Activated effector memory CD4-positive, alpha-beta T cell treated with Interleukin-2 at 50 U/mL for 16 hours (primary cell): ENCODE data around the gene BTBD9.

Experiments
- DNase-seq: peaks from one replicate; pipeline ENCODE4 v3.0.0-alpha.2; 2020

Gene BTBD9

DNA sequence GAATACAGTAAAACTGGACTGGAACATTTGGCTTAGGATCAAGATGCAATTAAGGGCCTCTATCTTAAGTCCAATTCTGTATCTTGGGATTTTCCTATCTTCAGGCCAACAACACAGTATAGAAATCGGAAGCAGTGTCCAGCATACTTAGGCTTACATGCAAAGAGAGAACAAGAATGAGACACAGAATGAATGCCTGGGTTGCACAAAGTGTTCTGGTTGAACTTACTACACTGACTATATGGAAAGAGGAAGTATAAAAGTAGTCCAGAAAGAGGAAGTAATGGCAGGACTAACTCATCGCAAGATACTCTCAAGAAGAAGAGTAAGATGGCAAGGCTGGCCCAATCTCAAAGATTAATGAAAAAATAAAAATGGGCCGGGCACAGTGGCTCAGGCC is 87.6 kb downstream of the BTBD9 start:
- DNase-seq, result no peak

- DNase-seq, result no peak
These were observed 89.9 kb downstream of the BTBD9 start for GRCh38 chr6:38549795-38550194.

- no peak for DNase-seq
These were observed 90.5 kb downstream of the BTBD9 start for GRCh38 chr6:38549180-38549579.

DNA sequence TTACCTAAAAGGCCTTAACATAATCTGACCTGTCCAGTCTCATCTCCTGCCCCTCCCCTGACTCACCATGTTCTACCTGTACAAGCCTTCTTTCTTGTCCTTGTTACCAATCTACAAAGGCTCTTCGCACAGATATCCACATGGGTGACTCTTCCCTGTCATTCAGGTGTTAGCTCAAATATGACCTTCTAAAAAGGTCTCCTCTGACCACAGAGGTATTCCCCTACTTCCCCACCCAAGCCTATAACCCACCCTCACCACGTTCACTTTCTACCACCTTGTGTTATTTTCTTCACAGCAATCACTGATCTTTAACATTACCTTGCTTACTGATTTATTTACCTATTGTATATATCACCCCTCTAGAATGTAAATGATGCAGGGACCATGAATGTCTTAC is 96.7 kb downstream of the BTBD9 start:
- DNase-seq, result no peak

DNA sequence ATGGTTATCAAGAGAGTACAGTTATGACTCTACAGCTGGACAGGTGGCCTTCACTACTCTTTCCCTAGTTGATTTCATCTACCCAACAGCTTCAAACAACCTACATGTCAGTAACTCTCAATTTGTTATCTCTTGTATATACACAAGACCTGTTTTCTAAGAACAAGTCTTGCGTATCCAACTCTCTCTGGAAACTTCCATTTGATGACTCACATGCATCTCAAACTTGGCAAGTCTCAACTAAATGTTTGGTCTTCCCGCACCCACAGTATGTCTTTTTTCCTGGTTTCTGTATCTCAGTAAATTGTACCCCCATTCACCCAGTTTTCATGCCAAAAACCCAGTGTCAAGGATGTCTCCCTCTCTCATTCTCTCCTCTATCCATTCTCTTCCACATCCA is 97.7 kb downstream of the BTBD9 start:
- DNase-seq, result no peak

- DNase-seq, result no peak
These were observed 106.7 kb downstream of the BTBD9 start for GRCh38 chr6:38533064-38533463.

GRCh38 chr6:38531134-38531533 is 108.6 kb downstream of the BTBD9 start:
- DNase-seq, result no peak

GRCh38 chr6:38528196-38528965 is 111.3 kb downstream of the BTBD9 start:
- no peak for DNase-seq

GRCh38 chr6:38527371-38527770 is 112.4 kb downstream of the BTBD9 start:
- DNase-seq, result no peak

DNA sequence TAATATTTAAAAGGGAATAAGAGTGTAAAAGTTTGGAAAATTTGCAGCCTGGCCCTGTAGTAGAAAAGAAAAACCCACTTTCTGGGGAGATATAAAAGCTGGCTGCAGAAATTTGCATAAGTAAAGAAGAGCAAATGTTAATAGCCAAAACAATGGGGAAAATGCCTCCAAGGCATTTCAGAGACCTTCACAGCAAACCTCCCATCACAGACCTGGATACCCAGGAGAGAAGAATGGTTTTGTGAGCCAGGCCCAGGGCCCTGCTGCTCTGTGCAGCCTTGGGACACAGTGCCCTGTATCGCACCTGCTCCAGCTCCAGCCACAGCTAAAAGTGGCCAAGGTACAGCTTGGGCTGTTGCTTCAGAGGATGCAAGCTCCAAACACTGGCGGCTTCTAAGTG is 113.8 kb downstream of the BTBD9 start:
- DNase-seq, result no peak

DNA sequence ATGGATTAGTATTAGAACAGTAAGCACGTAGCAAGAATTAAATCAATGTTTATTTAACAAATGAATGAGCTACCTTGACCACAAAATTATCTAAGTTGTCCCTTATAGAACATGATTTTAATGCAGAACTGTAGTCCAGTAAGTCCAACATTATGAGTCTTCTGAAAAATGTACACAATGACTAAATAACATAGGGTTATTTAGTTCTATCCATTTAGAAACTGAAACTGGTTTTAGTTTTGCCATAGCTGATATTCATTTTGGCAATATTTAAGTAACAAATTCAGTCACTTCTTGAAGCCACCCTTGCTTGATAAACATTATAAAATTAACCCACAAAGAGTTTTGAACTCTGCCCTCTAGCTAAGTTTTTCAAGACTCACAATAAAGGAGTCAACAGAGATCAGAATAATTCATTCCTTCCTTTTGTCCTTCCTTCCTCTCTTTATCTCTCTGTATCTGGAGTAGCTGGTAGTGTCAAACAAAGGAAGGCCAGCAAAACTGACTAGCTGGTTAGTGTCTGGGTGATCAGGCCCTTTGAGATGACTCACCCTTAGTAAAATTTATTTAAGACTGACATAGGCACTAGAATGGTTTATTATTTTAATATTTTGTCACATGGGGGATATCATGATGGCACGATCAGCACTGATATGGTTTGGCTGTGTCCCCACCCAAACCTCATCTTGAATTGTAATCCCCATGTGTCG is 115.1 kb downstream of the BTBD9 start:
- no peak for DNase-seq

DNA sequence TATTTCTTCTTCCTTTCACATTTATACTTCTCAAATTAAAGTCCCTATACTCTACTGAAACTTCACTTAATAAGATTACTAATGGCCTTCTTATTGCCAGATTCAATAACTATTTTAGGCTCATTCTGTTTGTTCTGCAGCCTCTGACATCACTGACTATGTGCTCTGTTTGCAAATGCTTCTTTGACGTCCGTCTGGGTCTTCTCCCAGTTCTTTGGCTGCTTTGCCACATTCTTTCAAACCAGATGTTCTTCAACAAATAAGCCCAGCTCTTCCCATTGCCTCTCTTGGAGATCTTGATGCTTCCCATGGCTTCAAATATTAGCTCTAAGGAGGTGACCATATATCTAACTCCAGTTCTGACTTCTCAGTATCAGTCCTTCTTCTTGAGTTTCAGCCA is 117.4 kb downstream of the BTBD9 start:
- no peak for DNase-seq

DNA sequence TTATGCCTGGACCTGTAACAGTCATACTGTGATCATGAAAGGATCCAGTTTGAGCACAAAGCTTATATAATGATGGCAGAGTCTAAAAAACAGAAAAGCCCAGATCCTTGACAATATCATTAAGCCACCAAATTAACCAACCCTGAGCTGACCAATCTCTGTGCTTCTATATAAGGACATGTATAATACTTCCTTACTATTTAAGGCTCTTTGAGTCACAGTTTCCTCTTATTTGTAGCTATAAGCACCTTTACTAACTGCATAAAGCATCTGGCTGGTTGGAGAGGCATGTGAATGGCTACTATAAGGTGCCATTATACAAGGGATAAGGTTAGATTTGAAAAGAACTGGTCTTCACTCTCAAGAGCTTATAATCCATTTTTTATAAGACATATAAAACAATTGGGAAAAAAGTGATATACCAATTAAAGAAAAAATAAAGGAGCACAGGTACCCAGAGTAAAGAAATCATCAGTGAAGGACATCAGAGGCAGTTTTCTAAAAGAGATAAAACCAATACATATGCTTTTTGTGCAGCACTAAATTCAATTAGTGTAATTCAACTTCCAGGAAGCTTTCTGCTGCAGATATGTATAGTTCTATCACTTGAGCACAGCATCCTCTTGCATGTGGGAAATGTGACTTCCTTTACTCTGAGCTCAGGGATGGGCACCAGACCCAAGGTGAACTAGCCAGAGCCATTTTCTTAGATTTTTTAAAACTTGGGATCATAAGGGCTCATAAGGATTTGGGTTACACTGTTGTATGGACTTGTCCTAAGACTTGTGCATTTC is 121.0 kb downstream of the BTBD9 start:
- DNase-seq, result no peak

DNA sequence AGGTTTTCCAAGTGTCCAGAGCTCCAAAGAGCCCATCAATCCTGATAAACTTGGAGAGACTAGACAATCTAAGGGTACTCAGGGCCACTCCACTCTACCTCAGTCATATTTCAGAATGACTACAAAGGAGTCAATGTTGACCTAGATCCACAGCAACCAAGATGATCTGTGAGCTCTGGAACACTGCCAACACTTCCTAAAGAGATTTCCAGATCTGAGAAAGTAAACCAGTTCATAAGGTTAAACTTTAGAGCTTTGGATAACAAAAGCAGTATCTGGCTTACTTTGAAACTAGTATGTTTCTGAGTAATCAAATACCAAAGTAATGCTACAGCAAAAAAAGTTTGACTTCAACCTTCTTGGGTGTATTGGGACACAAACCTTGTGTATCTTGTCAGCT is 122.7 kb downstream of the BTBD9 start:
- DNase-seq, result no peak

GRCh38 chr6:38514399-38514798 is 125.3 kb downstream of the BTBD9 start:
- no peak for DNase-seq

DNA sequence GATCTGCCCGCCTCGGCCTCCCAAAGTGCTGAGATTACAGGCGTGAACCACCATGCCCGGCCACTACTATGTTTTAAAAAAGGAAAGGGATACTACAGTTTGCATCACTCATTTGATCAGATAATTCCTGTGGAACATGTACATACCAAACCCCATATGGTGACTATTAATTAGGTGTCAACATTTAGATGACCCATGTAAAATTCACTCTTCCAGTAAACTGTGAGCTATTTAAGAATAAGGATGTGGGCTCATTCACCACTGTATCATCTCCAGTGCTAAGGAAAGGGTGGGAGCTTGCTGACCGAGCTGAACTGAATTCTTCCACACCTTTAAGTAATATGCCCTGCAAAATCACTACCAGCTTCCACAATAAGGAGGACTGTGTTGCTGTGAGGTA is 127.5 kb downstream of the BTBD9 start:
- DNase-seq, result no peak

GRCh38 chr6:38510205-38510604 is 129.5 kb downstream of the BTBD9 start:
- DNase-seq, result no peak

DNA sequence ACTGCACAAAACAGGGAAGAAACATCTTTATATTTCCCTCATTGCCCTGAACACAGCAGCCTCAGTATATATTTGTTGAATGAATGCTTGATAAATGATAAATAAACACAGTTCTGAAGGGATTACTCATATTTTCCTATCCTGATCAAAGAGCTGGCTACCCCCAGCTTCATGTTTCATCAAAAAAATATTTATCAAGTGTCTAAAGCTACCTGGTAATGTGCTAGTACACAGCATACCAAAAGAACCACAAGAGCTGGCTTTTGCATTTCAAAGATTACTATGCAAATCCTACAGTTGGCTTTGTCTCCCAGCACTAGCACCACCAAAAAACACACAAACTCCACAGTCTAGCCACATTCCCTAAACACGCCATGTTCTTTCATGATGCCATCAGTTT is 130.0 kb downstream of the BTBD9 start:
- no peak for DNase-seq

DNA sequence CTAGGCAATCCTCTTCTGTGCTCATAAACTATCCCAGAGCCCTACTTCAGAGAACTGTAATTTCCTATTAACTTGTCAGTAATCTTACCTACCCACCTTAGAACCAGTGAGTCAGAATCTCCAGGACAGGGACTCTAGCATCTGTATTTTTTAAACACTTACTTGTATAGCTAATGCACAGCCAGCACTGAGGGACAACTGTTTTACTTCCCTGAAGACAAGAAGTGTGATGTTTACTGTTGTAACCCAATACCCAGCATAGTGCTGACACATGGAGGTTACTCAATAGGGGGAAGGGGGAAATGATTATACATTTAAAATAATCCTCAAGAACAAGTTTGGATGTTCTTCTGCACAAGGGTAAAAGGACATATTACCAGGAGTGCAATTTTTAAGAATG is 130.8 kb downstream of the BTBD9 start:
- no peak for DNase-seq

DNA sequence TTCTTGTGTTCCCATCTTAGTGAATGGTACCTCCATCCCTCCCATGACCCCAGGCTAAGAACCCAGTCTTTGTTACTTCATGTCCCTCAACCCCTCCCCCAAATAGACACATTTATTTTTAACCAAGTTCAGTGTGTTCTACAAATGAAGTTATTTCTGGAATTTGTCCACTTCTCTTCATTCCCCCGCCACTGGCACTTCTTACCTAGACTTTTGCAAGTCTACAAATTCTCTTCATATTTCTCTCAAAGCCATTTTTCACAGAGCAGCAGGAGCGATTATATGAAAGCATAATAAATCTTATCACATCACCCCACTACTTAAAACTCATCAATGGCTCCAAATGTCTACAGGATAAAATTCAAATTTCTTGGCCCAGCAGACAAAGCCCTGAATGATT is 131.4 kb downstream of the BTBD9 start:
- no peak for DNase-seq

- no peak for DNase-seq
These were observed 132.6 kb downstream of the BTBD9 start for GRCh38 chr6:38507173-38507572.

- no peak for DNase-seq
These were observed 133.9 kb downstream of the BTBD9 start for GRCh38 chr6:38505826-38506225.

GRCh38 chr6:38504996-38505395 is 134.7 kb downstream of the BTBD9 start:
- DNase-seq, result no peak
